Measurements from ENCODE around the gene KDM7A. TPM values are rescaled to one million over a fixed set of nuclear protein-coding genes. Genes with fewer than 3 reads are reported as not detected.

Gene KDM7A
- total and polyA plus RNA-seq, 2 of the 8 experiments (the other 6 are each of a cell fraction or from before 2014, with no cell fraction given): 2.2 to 12.5 TPM

DNA sequence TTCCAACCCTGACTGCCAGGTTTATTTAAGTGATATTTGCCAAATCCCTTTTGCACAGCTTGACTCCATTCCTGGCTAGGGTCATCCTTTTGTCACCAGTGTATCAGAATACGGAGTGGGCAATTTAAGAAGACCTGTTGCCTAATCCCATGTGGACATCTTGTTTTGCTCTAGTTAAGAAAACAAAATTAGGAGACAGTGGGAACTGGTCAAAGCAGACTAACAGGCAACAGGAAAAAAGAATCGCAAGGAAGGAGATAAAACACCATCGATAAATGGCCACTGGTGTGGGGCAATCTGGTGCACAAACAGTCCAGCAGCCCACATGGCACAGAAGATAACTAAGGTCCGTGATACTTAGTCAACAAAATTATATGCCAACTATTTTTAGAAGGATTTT is 21.4 kb downstream of the KDM7A start:
- no peak for FAIRE-seq
- Histone ChIP-seq H3K23me2 (ENCODE audit: low read depth, low read length) (no peaks in the 10 kb centered on the region), H4K20me1 (replicated peaks in 1 of 2; ENCODE audit: control insufficient read depth in 1 of 2, insufficient read depth in 2 of 2, low read length in 2 of 2) (no peaks in the 10 kb centered on the region), H2AK5ac (ENCODE audit: low read depth, low read length) (no peak overlapping the region), H2BK12ac (ENCODE audit: low read depth, low read length) (no peak overlapping the region), H2BK120ac (replicated peaks; ENCODE audit: low read depth, low read length) (no peak overlapping the region), H4K8ac (ENCODE audit: extremely low read depth, insufficient read depth, low read length) (no peak overlapping the region), H3K36me3 (ENCODE audit: control insufficient read depth in 2 of 4, insufficient read depth in 4 of 4, low read length in 3 of 4) (no peaks in the 10 kb centered on the region), H2BK20ac (ENCODE audit: low read length) (no peak overlapping the region), H3K9me3 (ENCODE audit: insufficient read depth in 2 of 2, low read depth in 1 of 2, low read length in 1 of 2) (no peaks in the 10 kb centered on the region), H3K79me1 (ENCODE audit: low read depth, low read length) (peaks cover 3% of the 10 kb centered on the region; the same call in 1 of the 2 replicates), H3K4me3 (ENCODE audit: extremely low read depth in 1 of 4, insufficient read depth in 2 of 4, low read depth in 3 of 4, low read length in 4 of 4) (no peak overlapping the region), H3K4ac (replicated peaks; ENCODE audit: insufficient read length, low read depth, low read length) (no peak overlapping the region), H3K23ac (ENCODE audit: insufficient read length) (no peak overlapping the region), H3K14ac (ENCODE audit: insufficient read length) (no peak overlapping the region), H3K4me1 (replicated peaks in 1 of 4; ENCODE audit: control insufficient read depth in 3 of 4, insufficient read depth in 4 of 4, low read length in 3 of 4) (peaks cover 1 to 8% (median 3%) of the 10 kb centered on the region in 4 experiments; a peak in 5 of 7 replicates), H3K27ac (ENCODE audit: low read depth, low read length) (no peak overlapping the region), H2BK15ac (ENCODE audit: low read length) (no peak overlapping the region), H4K91ac (replicated peaks; ENCODE audit: insufficient read length, low read length) (no peak overlapping the region), H3K4me2 (ENCODE audit: insufficient read depth in 1 of 2, low read depth in 2 of 2, low read length in 2 of 2) (no peak overlapping the region), H3K27me3 (replicated peaks in 1 of 4; ENCODE audit: control insufficient read depth in 3 of 4, extremely low read depth in 1 of 4, insufficient read depth in 3 of 4, low read length in 3 of 4) (no peaks in the 10 kb centered on the region), H3K79me2 (ENCODE audit: control insufficient read depth in 1 of 2, insufficient read depth in 2 of 2, low read length in 2 of 2) (peaks cover 0 to 21% of the 10 kb centered on the region in 2 experiments; a peak in 2 of 4 replicates), H3K18ac (ENCODE audit: extremely low read depth, low read length) (no peak overlapping the region), H2BK5ac (ENCODE audit: low read depth, low read length) (no peak overlapping the region), H3K9ac (replicated peaks in 1 of 4; ENCODE audit: extremely low read depth in 1 of 4, low read depth in 3 of 4, low read length in 3 of 4) (no peak overlapping the region), H4K5ac (ENCODE audit: insufficient read length, low read depth, low read length) (no peak overlapping the region), H3K56ac (replicated peaks; ENCODE audit: insufficient read length, low read depth, low read length) (no peak overlapping the region), H2AFZ (ENCODE audit: low read length) (no peak overlapping the region)
- CTCF ChIA-PET (ENCODE audit: partially characterized antibody): no interaction called here
- TF ChIP-seq NANOG (IDR thresholded peaks at IDR 0.05; ENCODE audit: insufficient read depth, low read depth, low read length, poor library complexity, severe bottlenecking) (no peak), CEBPB (IDR thresholded peaks at IDR 0.05; ENCODE audit: low read depth, low read length) (peak; percentile 10; the same call in 1 of the 2 replicates), NRF1 (IDR thresholded peaks at IDR 0.05; ENCODE audit: low read depth, low read length) (no peak)
- WGBS, 2 experiments (ENCODE audit: extremely low coverage in 1 of 2, insufficient coverage in 1 of 2, insufficient read length in 1 of 2, insufficient replicate concordance in 2 of 2, low coverage in 1 of 2, low lambda C conversion rate in 2 of 2, missing lambda C conversion rate in 1 of 2): 83% methylated on average over 4 of the region's 4 CpGs; no CpG with 5 or more reads in 1 of the 2 experiments
- no peak for DNase-seq (ENCODE audit: low read depth in 1 of 2, low spot score in 2 of 2)
- POLR2A ChIA-PET (ENCODE audit: partially characterized antibody): no interaction called here
